Prostate gland (tissue), 2 donors: ENCODE results near the gene KRTAP5-3.

Experiments used
- POLR2A ChIP-seq: fragments of 450-650 bp; IDR thresholded peaks from one replicate; pipeline ENCODE4 v1.6.1; 2016; ENCODE audit warnings: antibody characterized with exemption, mild to moderate bottlenecking
- POLR2AphosphoS5 ChIP-seq: sonication (generic); formaldehyde crosslinking; IDR thresholded peaks from one replicate; pipeline ENCODE4 v1.6.1; 2017; ENCODE audit warnings: antibody characterized with exemption
- TF ChIP-seq, protein P1 (sequence below), 4 experiments: fragments of 200-600 bp in 2 of 4; fragments of 450-650 bp in 2 of 4; sonication (generic) in 2 of 4; IDR thresholded peaks; 1 replicate in 3 of 4; 2 replicates in 1 of 4; pipeline ENCODE4 v1.5.1; 2016 to 2019; ENCODE audit warnings: antibody characterized with exemption in 4 of 4, mild to moderate bottlenecking in 2 of 4, moderate library complexity in 2 of 4

DNA sequence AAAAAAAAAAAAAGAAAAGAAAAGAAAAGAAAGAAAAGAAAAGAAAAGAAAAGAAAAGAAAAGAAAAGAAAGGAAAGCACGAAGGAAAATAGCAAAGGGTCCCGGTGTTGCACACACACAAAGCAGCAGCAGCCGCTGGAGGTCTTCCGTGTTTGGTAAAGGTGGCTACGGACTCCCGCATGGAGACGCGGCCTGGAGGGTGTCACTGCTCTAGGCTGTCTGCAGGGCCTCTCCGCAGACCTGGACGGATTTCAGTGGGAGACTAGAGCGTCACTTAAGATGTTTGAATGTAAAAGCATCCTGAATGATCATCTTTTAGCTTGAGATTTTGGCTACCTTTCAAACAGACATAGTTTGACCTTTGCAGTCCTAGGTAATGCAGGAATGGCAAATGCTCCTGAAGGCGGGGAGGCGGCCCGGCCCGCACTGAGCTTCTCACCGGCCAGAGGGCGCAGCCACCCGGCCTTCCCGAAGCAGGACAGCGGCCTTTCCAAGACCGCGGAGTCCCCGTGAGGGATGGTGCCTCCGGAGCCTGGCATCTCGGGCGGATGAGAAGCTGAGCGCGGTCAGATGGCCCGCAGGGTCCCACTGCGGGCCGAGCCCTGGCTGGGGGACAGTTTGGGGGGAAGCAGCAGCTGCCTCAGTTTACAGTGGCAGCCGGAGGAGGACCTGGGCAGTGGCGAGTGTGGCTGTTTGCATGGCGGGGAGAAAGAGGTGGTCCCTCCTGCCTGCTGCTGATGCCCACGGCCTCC is 39.8 kb upstream of the KRTAP5-3 start:
- TF ChIP-seq, protein P1, sequence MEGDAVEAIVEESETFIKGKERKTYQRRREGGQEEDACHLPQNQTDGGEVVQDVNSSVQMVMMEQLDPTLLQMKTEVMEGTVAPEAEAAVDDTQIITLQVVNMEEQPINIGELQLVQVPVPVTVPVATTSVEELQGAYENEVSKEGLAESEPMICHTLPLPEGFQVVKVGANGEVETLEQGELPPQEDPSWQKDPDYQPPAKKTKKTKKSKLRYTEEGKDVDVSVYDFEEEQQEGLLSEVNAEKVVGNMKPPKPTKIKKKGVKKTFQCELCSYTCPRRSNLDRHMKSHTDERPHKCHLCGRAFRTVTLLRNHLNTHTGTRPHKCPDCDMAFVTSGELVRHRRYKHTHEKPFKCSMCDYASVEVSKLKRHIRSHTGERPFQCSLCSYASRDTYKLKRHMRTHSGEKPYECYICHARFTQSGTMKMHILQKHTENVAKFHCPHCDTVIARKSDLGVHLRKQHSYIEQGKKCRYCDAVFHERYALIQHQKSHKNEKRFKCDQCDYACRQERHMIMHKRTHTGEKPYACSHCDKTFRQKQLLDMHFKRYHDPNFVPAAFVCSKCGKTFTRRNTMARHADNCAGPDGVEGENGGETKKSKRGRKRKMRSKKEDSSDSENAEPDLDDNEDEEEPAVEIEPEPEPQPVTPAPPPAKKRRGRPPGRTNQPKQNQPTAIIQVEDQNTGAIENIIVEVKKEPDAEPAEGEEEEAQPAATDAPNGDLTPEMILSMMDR (IDR thresholded peaks at IDR 0.05): no peak
- TF ChIP-seq POLR2A: no peak
- no peak for TF ChIP-seq POLR2AphosphoS5
